ENCODE results near the gene ME3.
"Not testable (repeated sequence)": the region's sequence is repeated elsewhere in the genome, so short reads cannot be mapped to it uniquely, and the experiment has no call there.

The ME3 gene

GRCh38 chr11:86570020-86570419 lies 102.4 kb downstream of the ME3 start:
- Histone ChIP-seq H3K36me3 (ENCODE audit: control insufficient read depth in 4 of 4, insufficient read depth in 4 of 4, low read length in 3 of 4) (no peaks in the 10 kb centered on the region), H3K27ac (ENCODE audit: insufficient read depth in 1 of 2, low read depth in 1 of 2, low read length in 2 of 2, poor library complexity in 1 of 2, severe bottlenecking in 2 of 2) (no peak overlapping the region), H3K27me3 (replicated peaks in 2 of 5; ENCODE audit: control insufficient read depth in 4 of 5, insufficient read depth in 5 of 5, low read length in 4 of 5) (no peaks in the 10 kb centered on the region), H3K4me1 (ENCODE audit: control extremely low read depth in 1 of 4, control insufficient read depth in 4 of 4, insufficient read depth in 4 of 4, low read length in 3 of 4) (no peaks in the 10 kb centered on the region), H3K9me3 (ENCODE audit: control extremely low read depth in 1 of 5, control insufficient read depth in 4 of 5, insufficient read depth in 2 of 5, low read depth in 1 of 5, low read length in 4 of 5) (no peaks in the 10 kb centered on the region), H3K4me3 (ENCODE audit: control insufficient read depth in 1 of 7, extremely low read depth in 1 of 7, insufficient read depth in 4 of 7, low read depth in 2 of 7, low read length in 6 of 7) (no peak overlapping the region)
- ChIA-PET POLR2A (no interaction called here), CTCF (interaction anchor here (1.2 kb wide), 1 partner anchor 38 kb away, joined by 4 read pairs; no protein-coding TSS in a partner anchor)
- 80% methylated on average over 5 of the region's 5 CpGs for WGBS (ENCODE audit: insufficient coverage)
- DNase-seq = no peak

- WGBS (ENCODE audit: insufficient coverage) = 98% methylated on average over 5 of the region's 7 CpGs
Measured at GRCh38 chr11:86569109-86569508, 103.3 kb downstream of the ME3 start.

GRCh38 chr11:86565801-86566312 lies 106.6 kb downstream of the ME3 start:
- 92% methylated on average over 2 of the region's 2 CpGs for whole genome bisulfite sequencing (ENCODE audit: insufficient coverage)
- no peak overlapping the region for H3K27ac ChIP-seq (ENCODE audit: insufficient read depth in 1 of 2, low read depth in 1 of 2, low read length in 2 of 2, poor library complexity in 1 of 2, severe bottlenecking in 2 of 2)
- ChIA-PET POLR2A (no interaction called here), CTCF (interaction anchor here (0.8 to 1.6 kb wide), 2 partner anchors 13 to 14 kb away, joined by 3 read pairs; no protein-coding TSS in a partner anchor)
- H3K4me3 ChIP-seq (ENCODE audit: control insufficient read depth in 1 of 7, extremely low read depth in 1 of 7, insufficient read depth in 4 of 7, low read depth in 2 of 7, low read length in 6 of 7) = no peak overlapping the region
- no peaks in the 10 kb centered on the region for H3K36me3 ChIP-seq (ENCODE audit: control insufficient read depth in 4 of 4, insufficient read depth in 4 of 4, low read length in 3 of 4)
- peaks cover 0 to 25% (median 4%) of the 10 kb centered on the region in 5 experiments for H3K9me3 ChIP-seq (ENCODE audit: control extremely low read depth in 1 of 5, control insufficient read depth in 4 of 5, insufficient read depth in 2 of 5, low read depth in 1 of 5, low read length in 4 of 5)
- H3K27me3 ChIP-seq (replicated peaks in 2 of 5; ENCODE audit: control insufficient read depth in 4 of 5, insufficient read depth in 5 of 5, low read length in 4 of 5) = no peaks in the 10 kb centered on the region
- no peaks in the 10 kb centered on the region for H3K4me1 ChIP-seq (ENCODE audit: control extremely low read depth in 1 of 4, control insufficient read depth in 4 of 4, insufficient read depth in 4 of 4, low read length in 3 of 4)
- no peak for DNase-seq

More at GRCh38 chr11:86569109-86569508, 103.3 kb downstream of the ME3 start:
- H3K27me3 ChIP-seq (replicated peaks in 2 of 5; ENCODE audit: control insufficient read depth in 4 of 5, insufficient read depth in 5 of 5, low read length in 4 of 5) = no peaks in the 10 kb centered on the region
- H3K4me3 ChIP-seq (ENCODE audit: control insufficient read depth in 1 of 7, extremely low read depth in 1 of 7, insufficient read depth in 4 of 7, low read depth in 2 of 7, low read length in 6 of 7) = no peak overlapping the region
- ChIA-PET CTCF (interaction anchor here (0.5 to 1.2 kb wide), 3 partner anchors 34 to 1703 kb away, joined by 3 to 4 read pairs (median 3); no protein-coding TSS in a partner anchor), POLR2A (no interaction called here)
- H3K4me1 ChIP-seq (ENCODE audit: control extremely low read depth in 1 of 4, control insufficient read depth in 4 of 4, insufficient read depth in 4 of 4, low read length in 3 of 4) = no peaks in the 10 kb centered on the region
- no peaks in the 10 kb centered on the region for H3K36me3 ChIP-seq (ENCODE audit: control insufficient read depth in 4 of 4, insufficient read depth in 4 of 4, low read length in 3 of 4)
- no peak overlapping the region for H3K27ac ChIP-seq (ENCODE audit: insufficient read depth in 1 of 2, low read depth in 1 of 2, low read length in 2 of 2, poor library complexity in 1 of 2, severe bottlenecking in 2 of 2)
- no peaks in the 10 kb centered on the region for H3K9me3 ChIP-seq (ENCODE audit: control extremely low read depth in 1 of 5, control insufficient read depth in 4 of 5, insufficient read depth in 2 of 5, low read depth in 1 of 5, low read length in 4 of 5)
- DNase-seq = no peak

GRCh38 chr11:86565388-86565787 lies 107.0 kb downstream of the ME3 start:
- Histone ChIP-seq H3K27ac (ENCODE audit: insufficient read depth in 1 of 2, low read depth in 1 of 2, low read length in 2 of 2, poor library complexity in 1 of 2, severe bottlenecking in 2 of 2) (no peak overlapping the region), H3K36me3 (ENCODE audit: control insufficient read depth in 4 of 4, insufficient read depth in 4 of 4, low read length in 3 of 4) (no peaks in the 10 kb centered on the region), H3K9me3 (ENCODE audit: control extremely low read depth in 1 of 5, control insufficient read depth in 4 of 5, insufficient read depth in 2 of 5, low read depth in 1 of 5, low read length in 4 of 5) (peaks cover 0 to 26% (median 4%) of the 10 kb centered on the region in 5 experiments), H3K4me1 (ENCODE audit: control extremely low read depth in 1 of 4, control insufficient read depth in 4 of 4, insufficient read depth in 4 of 4, low read length in 3 of 4) (no peaks in the 10 kb centered on the region), H3K27me3 (replicated peaks in 2 of 5; ENCODE audit: control insufficient read depth in 4 of 5, insufficient read depth in 5 of 5, low read length in 4 of 5) (no peaks in the 10 kb centered on the region), H3K4me3 (ENCODE audit: control insufficient read depth in 1 of 7, extremely low read depth in 1 of 7, insufficient read depth in 4 of 7, low read depth in 2 of 7, low read length in 6 of 7) (no peak overlapping the region)
- WGBS (ENCODE audit: insufficient coverage) = no CpG with 5 or more reads among the region's 1 CpG
- POLR2A ChIA-PET = no interaction called here
- CTCF ChIA-PET = interaction anchor here (0.8 to 1.6 kb wide), 2 partner anchors 13 to 14 kb away, joined by 3 read pairs; no protein-coding TSS in a partner anchor
- no peak for DNase-seq

- peaks cover 0 to 26% (median 4%) of the 10 kb centered on the region in 5 experiments for H3K9me3 ChIP-seq (ENCODE audit: control extremely low read depth in 1 of 5, control insufficient read depth in 4 of 5, insufficient read depth in 2 of 5, low read depth in 1 of 5, low read length in 4 of 5)
- DNase-seq; H3K36me3 ChIP-seq (ENCODE audit: control insufficient read depth in 4 of 4, insufficient read depth in 4 of 4, low read length in 3 of 4); H3K27me3 ChIP-seq (replicated peaks in 2 of 5; ENCODE audit: control insufficient read depth in 4 of 5, insufficient read depth in 5 of 5, low read length in 4 of 5); CTCF ChIA-PET; H3K4me1 ChIP-seq (ENCODE audit: control extremely low read depth in 1 of 4, control insufficient read depth in 4 of 4, insufficient read depth in 4 of 4, low read length in 3 of 4); H3K27ac ChIP-seq (ENCODE audit: insufficient read depth in 1 of 2, low read depth in 1 of 2, low read length in 2 of 2, poor library complexity in 1 of 2, severe bottlenecking in 2 of 2); POLR2A ChIA-PET; H3K4me3 ChIP-seq (ENCODE audit: control insufficient read depth in 1 of 7, extremely low read depth in 1 of 7, insufficient read depth in 4 of 7, low read depth in 2 of 7, low read length in 6 of 7): not testable (repeated sequence)
- 100% methylated on average over 2 of the region's 2 CpGs for WGBS (ENCODE audit: insufficient coverage)
Measured at GRCh38 chr11:86562842-86563241, 109.6 kb downstream of the ME3 start.

- no peak overlapping the region for H3K4me3 ChIP-seq (ENCODE audit: control insufficient read depth in 1 of 7, extremely low read depth in 1 of 7, insufficient read depth in 4 of 7, low read depth in 2 of 7, low read length in 6 of 7)
- WGBS (ENCODE audit: insufficient coverage) = 97% methylated on average over 7 of the region's 7 CpGs
- H3K27me3 ChIP-seq (replicated peaks in 2 of 5; ENCODE audit: control insufficient read depth in 4 of 5, insufficient read depth in 5 of 5, low read length in 4 of 5) = no peaks in the 10 kb centered on the region
- H3K27ac ChIP-seq (ENCODE audit: insufficient read depth in 1 of 2, low read depth in 1 of 2, low read length in 2 of 2, poor library complexity in 1 of 2, severe bottlenecking in 2 of 2) = no peak overlapping the region
- peaks cover 0 to 25% (median 6%) of the 10 kb centered on the region in 4 experiments for H3K36me3 ChIP-seq (ENCODE audit: control insufficient read depth in 4 of 4, insufficient read depth in 4 of 4, low read length in 3 of 4)
- H3K9me3 ChIP-seq (ENCODE audit: control extremely low read depth in 1 of 5, control insufficient read depth in 4 of 5, insufficient read depth in 2 of 5, low read depth in 1 of 5, low read length in 4 of 5) = peaks cover 0 to 26% (median 4%) of the 10 kb centered on the region in 5 experiments
- CTCF ChIA-PET = interaction anchor here (0.8 to 1.1 kb wide), 2 partner anchors 20 to 49 kb away, joined by 3 to 4 read pairs; no protein-coding TSS in a partner anchor
- no peaks in the 10 kb centered on the region for H3K4me1 ChIP-seq (ENCODE audit: control extremely low read depth in 1 of 4, control insufficient read depth in 4 of 4, insufficient read depth in 4 of 4, low read length in 3 of 4)
- POLR2A ChIA-PET = no interaction called here
- DNase-seq = no peak
Measured at GRCh38 chr11:86559311-86559945, 113.0 kb downstream of the ME3 start.

- CTCF ChIA-PET = interaction anchor here (1.5 kb wide), 1 partner anchor 49 kb away, joined by 5 read pairs; no protein-coding TSS in a partner anchor
Measured at GRCh38 chr11:86558841-86559240, 113.6 kb downstream of the ME3 start.

More at GRCh38 chr11:86558841-86559240, 113.6 kb downstream of the ME3 start:
- H3K9me3 ChIP-seq (ENCODE audit: control extremely low read depth in 1 of 5, control insufficient read depth in 4 of 5, insufficient read depth in 2 of 5, low read depth in 1 of 5, low read length in 4 of 5) = peaks cover 0 to 25% (median 4%) of the 10 kb centered on the region in 5 experiments
- 100% methylated on average over 1 of the region's 2 CpGs for WGBS (ENCODE audit: insufficient coverage)
- no peaks in the 10 kb centered on the region for H3K27me3 ChIP-seq (replicated peaks in 2 of 5; ENCODE audit: control insufficient read depth in 4 of 5, insufficient read depth in 5 of 5, low read length in 4 of 5)
- no peak overlapping the region for H3K27ac ChIP-seq (ENCODE audit: insufficient read depth in 1 of 2, low read depth in 1 of 2, low read length in 2 of 2, poor library complexity in 1 of 2, severe bottlenecking in 2 of 2)
- H3K4me3 ChIP-seq (ENCODE audit: control insufficient read depth in 1 of 7, extremely low read depth in 1 of 7, insufficient read depth in 4 of 7, low read depth in 2 of 7, low read length in 6 of 7) = no peak overlapping the region
- H3K4me1 ChIP-seq (ENCODE audit: control extremely low read depth in 1 of 4, control insufficient read depth in 4 of 4, insufficient read depth in 4 of 4, low read length in 3 of 4) = no peaks in the 10 kb centered on the region
- POLR2A ChIA-PET = no interaction called here
- DNase-seq = no peak
- H3K36me3 ChIP-seq (ENCODE audit: control insufficient read depth in 4 of 4, insufficient read depth in 4 of 4, low read length in 3 of 4) = peaks cover 0 to 30% (median 6%) of the 10 kb centered on the region in 4 experiments

Data from common myeloid progenitor, CD34-positive (primary cell).